K562 treated with DMSO at 1 percent for 4 hours (cell line): Measurements from ENCODE around the gene CRHR1. TPM values are rescaled to one million over a fixed set of nuclear protein-coding genes. Genes with fewer than 3 reads are reported as not detected.

Source experiments
- total RNA-seq: library from RNA; unstranded; fragments of 300-600 nt; gene quantifications from 2 replicates; pipeline ENCODE4 v1.2.3, GENCODE V29; 2022; ENCODE audit not compliant: insufficient read depth

Gene CRHR1
- total RNA-seq, result not detected in 2 replicates

GRCh38 chr17:45784293-45784740 lies at the start of gene CRHR1:
Gene CRHR1 (plus strand): TSS chr17:45784320. CDS start chr17:45784545, 225 bp downstream.

GRCh38 chr17:45844695-45845375 lies 60.7 kb downstream of the CRHR1 start, which contains the start of gene SPPL2C:
Gene SPPL2C (plus strand): TSS chr17:45844881. CDS start chr17:45844907, 26 bp downstream.

Other genes with a start within 250 kb of the CRHR1 start
- gene SPPL2C, start 60.6 kb downstream of the CRHR1 start, total RNA-seq, result not detected in 2 replicates
- 2.8 and 3.7 TPM in 2 replicates for gene MAPT, start 110.2 kb downstream of the CRHR1 start, total RNA-seq
- not detected in 2 replicates for gene STH, start 214.9 kb downstream of the CRHR1 start, total RNA-seq